Stimulated activated CD8-positive, alpha-beta memory T cell treated with anti-CD3 and anti-CD28 coated beads, Interleukin-15, amount 100 ng/mL, for 24 hours (primary cell): ENCODE data around the gene PKD2L2.
"Not testable (repeated sequence)": the region's sequence is repeated elsewhere in the genome, so short reads cannot be mapped to it uniquely, and the experiment has no call there.

ENCODE experiments used
- DNase-seq: peaks from one replicate; pipeline ENCODE4 v3.0.0-alpha.2; 2020; ENCODE audit warnings: low read depth

The PKD2L2 gene

DNA sequence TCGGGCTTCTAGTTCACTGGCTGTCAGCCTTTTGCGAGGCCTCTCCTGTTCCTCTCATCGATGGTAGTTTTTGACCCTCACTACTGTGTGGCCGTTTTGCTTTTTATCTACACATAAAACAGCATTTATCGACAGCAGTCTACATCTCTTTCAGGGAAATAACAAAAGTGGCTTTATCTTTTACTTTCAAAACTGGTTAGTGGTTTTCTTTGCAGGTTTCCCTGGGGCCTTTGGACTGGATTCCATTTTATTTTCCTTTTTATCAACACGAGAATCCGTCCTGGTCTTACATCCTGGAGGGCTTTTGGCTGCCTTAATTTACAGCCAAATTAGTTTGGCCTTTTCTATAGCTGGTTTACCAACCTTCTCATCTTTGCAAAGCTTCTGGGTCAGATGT lies 793 bp upstream of the PKD2L2 start:
- DNase-seq = no peak

DNA sequence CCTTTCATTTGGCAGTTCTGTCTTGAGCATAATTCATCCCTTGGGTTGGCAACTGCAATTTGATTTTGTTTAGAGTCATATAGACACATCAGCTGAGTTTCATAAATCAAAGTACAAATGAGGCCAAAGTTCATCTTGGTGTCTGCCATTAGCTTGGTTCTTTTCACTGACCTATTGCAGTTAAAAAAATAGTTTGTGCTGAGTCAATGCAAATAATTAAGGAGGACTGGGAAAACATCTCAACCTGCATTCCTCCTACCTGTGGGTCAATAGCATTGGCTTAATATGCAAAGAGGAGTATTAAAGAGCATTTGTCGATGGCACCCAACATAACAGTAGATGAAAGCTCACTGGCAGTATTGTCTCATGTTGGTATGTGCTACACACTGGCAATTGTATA lies 1.6 kb downstream of the PKD2L2 start:
- DNase-seq = no peak

DNA sequence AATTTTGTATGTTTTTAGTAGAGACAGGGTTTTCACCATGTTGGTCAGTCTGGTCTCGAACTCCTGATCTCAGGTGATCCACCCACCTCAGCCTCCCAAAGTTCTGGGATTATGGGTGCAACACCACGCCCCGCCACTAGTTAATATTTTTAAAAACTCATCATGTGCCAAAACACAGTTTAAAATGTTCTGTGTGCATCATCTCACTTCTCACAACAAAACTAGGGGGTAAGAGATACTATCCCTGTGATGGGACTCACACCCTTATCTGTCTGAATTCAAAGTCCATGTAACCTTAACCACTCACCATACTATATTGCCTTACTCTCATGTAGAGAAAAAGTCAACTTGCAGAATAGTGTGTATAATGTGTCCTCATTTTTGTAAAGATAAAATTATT lies 2.6 kb downstream of the PKD2L2 start:
- no peak for DNase-seq

DNA sequence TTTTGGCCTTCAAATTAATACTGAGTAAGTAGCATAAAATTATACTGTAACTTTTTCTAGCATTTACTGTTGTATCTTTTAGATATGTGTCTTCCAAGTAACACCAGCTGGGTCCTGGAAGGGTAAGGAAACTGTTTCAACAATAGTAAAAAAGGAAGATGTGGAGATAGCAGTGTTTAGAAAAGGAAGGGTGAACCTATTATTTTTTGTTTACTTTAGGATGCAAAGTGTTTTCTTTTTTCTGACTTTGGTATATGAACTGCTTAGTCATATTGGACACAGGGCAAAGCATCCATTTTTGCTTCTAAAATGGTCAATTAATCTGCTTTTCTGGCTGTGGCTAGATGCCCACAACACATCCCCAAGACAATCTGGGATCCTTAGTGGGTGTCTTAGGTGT lies 5.3 kb downstream of the PKD2L2 start:
- no peak for DNase-seq

DNA sequence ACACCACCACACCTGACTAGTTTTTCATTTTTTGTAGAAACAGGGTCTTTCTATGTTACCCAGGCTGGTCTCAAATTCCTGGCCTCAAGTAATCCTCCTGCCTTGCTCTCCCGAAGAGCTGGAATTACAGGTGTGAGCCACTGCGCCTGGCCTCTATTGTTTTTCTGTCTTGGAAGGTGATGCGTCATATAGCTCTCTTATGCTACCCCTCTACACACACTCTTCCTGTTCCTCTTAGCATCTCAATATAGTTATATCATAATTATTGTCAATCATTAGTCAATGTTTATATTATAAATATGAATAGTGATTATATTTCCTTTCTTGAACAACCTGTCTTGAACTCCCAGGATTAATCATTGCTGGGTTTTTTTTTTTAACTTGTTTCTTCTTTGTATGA lies 7.3 kb downstream of the PKD2L2 start:
- DNase-seq = no peak

DNA sequence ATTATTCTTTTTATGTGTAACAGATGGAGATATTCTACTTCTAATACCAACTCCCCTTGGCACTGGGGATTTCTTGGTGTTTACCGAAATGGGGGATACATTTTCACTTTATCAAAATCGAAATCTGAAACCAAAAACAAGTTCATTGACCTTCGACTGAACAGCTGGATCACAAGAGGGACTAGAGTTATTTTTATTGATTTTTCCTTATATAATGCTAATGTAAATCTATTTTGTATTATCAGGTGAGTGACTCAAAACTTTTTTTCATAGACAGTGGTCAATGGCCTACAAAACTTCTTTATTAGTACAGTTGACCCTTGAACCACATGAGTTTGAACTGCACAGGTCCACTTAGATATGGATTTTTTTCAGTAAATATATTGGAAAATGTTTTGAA lies 10.2 kb downstream of the PKD2L2 start:
- DNase-seq = no peak

DNA sequence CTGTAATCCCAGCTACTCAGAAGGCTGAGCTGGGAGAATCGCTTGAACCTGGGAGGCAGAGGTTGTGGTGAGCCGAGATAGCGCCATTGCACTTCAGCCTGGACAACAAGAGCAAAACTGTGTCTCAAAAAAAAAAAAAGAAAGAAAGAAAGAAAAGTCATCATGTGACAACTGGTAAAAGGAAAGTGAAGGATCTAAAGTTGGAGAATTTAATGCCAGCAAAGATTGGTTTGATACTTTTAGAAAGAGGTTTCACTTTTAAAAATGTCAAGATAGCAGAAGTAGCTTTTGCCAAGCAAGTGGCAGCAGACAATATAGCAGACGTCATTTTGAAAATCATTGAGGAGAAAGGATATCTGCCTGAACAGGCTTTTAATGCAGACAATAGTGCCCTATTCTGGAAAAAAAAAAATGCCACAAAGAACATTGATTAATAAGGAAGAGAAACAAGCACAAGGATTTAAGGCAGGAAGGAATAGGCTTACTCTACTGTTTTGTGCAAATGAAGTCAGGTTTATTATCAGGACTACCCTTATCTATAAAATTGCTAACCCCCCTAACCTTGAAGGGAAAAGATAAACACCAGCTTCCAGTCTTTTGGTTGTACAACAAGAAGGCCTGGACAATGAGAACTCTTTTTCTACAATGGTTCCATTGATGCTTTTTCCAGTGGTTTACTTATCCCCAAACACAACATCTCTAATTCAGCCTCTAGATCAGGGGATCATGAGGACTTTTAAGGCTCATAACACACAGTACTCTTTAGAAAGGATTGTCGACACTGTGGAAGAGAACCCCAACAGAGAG lies 12.0 kb downstream of the PKD2L2 start:
- DNase-seq = no peak

DNA sequence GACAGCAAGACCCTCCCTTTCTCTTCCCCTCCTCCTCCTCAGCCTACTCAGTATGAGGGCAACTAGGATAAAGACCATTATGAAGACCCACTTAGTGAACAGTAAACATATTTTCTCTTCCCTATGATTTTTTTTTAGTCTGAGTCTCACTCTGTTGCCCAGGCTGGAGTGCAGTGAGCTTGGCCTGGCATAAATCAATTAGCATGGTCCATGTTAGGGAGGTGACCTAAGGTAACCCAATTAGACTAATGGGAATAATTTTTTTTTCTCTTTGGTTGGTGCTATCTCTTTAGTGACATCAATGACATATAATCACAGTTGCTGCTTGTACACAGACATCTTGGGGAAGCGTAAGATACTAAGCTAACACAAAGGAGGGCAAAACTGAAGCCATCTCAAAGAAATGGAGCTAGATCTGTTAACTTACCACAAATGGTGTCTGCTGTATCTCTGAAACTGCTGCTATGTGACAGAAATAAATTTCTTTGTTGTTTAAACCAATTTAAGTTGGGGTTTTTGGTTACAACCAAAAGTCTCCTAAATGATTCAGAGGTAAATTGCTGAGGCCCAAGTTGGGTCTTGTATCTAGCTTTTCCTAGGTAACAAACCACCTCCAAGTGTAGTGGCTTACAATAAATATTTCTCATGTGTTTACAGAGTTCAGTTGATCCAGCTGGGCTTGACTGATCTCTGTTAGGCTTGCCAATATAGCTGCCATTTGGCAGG lies 13.3 kb downstream of the PKD2L2 start:
- no peak for DNase-seq

DNA sequence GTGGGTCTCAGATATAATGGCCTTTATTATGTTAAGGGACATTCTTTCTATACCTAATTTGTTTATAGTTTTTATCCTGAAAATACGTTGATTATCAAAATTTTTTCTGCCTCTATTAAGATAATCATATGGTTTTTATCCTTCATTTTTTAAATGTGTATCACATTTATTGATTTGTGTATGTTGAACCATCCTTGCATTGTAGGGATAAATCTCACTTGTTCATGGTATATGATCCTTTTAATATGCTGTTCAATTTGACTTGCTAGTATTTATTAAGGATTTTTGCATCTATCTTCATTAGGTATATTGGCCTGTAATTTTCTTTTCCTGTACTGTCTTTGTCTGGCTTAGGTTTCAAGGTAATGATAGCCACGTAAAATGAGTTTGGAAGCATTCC lies 25.5 kb downstream of the PKD2L2 start:
- no peak for DNase-seq

DNA sequence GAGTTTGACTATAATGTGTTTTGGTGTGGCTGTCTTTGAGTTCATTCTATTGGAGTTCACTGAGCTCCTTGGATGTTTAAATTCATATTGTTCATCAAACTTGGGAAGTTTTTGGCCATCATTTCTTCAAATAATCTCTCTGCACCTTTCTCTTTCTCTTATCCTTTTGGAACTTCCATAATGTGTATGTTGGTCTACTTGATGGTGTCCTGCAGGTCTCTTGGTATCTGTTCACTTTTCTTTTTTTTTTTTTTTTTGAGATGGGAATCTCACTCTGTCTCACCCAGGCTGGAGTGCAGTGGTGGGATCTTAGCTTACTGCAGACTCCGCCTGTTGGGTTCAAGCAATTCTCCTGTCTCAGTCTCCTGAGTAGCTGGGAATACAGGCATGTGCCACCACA lies 27.7 kb downstream of the PKD2L2 start:
- no peak for DNase-seq

DNA sequence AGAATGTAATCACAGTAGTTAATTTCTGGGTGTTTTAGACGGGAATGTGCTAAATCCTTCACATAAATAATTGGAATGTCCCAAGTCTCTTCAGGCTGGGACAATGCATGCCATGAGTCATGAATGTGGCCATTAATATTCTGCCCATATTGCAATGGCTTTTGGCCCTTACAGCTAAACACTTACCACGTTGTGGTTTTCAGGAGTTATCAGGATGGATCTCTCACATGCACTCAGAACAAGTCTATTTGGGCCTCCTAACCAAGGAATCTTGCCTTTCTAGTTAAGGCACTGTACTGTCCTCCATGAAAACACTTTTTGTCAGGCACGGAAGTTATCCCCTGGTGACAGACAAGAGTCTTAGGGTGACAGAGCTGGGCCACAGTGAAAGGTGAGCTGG lies 32.7 kb downstream of the PKD2L2 start:
- no peak for DNase-seq

DNA sequence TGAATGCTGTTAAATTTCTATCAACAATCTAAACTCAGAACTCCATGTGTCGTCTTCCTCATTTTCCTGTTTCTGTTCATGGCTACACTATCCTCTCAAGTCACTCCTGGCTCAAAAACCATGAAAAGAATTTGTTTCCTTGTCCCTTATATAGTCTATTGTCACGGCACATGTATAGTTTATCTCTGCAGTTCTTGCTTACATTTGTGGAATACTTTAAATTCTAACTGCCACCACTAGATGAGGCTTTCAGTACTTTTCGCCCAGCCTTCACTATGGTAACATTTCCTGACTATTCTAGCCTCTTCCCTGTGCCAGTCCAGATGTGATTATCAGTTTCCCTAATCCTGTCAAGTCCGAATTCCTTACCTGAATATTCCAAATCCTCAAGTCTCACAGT lies 34.6 kb downstream of the PKD2L2 start:
- DNase-seq = no peak

DNA sequence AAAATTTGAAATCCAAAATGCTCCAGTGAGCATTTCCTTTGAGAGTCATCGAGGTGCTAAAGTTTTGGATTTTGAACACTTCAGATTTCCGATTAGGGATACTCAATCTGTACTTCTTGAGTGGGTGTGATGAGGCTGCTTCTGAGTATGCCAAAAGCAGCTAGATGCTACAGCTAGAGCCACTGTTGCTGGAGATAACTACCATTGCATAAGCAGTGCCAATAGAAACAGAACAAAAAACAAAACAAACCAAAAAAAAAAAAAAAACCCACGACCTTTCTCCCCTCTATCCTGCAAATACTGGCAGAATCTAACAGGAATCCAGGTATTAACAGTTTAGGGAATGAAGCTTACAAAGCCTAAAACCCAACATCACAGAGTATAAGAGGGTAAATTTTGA lies 43.5 kb downstream of the PKD2L2 start:
- no peak for DNase-seq

DNA sequence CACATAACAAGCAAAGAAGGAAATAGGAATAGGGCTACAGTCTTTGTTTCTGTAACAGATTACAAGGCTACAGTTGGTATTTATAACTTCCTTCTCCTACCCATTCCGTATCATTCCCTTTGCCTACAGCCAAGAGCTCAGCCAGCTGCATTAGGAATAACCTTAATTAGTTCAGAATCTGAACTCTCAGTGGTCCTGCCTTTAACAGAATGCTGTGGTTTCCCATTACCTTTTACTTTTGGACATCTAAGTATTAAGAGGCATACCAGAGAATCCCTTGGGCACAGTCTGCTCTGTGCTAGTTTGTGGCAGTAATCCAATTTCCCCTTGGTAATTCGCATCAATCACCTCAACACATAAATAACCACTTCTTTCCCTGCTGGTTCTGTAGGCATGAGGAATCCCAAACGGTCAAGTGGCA lies 44.2 kb downstream of the PKD2L2 start:
- DNase-seq = no peak

DNA sequence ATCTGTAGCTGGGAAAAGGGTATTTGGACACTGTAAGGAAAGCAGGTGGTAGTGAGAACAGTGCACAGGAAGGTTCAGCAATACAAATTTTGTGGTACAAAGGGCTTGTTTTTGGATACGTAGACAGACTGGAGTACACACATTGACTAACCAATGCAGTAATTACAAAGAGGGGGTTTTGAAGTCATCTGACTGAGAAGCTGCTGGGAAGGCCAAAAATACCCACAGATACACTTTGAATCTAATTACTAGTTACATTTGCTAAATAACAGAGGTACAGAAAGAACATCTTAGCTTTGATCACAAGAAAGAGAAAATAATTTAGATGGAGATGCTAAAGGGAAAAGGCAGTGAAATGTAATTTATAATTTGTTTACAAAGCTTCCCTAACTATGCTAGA lies 45.9 kb downstream of the PKD2L2 start:
- no peak for DNase-seq

DNA sequence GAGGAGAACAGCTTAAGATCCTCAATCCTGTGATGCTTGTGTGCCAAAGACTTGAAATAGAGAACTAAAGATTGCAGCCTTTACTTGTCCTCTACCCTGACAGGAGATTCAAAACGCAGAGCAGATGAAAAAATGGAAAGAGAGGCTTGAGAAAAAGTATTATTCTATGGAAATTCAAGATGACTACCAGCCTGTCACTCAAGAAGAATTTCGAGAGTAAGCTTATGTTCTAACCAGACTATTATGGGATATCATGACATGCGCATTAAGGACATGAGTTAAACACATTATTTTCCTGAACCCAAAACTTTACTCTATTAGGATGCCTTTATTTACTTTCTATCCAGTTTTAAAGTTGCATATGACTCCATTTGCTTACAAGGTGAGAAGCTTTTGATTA lies 46.4 kb downstream of the PKD2L2 start:
- DNase-seq = no peak

DNA sequence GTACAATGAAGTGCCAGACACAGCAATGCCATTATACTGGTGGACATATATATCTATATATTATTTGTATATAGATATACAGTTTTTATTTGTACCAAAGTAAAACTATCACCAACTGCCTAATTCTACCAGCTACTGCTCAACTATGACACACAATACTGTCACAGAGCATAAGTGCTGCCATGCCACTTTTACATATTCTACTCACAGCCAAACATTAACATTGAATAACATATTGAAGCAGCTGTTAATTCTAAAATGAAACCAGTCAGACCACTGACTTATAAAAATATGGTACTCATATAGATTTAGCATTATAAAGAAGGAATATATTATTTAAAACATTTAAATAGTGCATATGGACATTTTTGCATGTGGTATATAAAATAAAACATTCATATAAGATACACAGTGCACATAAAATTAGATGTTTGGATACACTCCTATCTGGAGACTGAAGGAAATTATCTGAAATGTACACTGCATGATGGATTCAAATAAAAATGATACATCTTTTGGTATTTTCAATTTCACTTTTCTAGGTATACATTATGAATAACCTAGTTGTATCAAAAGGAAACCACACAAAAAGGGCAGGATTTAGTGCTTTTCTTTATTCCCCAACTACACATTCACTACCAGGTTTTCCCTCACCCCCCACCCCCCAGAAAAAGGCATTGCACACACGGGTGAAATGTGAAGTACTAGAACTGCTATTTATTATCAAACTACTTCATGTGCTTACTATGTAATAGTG lies 48.9 kb downstream of the PKD2L2 start:
- no peak for DNase-seq

DNA sequence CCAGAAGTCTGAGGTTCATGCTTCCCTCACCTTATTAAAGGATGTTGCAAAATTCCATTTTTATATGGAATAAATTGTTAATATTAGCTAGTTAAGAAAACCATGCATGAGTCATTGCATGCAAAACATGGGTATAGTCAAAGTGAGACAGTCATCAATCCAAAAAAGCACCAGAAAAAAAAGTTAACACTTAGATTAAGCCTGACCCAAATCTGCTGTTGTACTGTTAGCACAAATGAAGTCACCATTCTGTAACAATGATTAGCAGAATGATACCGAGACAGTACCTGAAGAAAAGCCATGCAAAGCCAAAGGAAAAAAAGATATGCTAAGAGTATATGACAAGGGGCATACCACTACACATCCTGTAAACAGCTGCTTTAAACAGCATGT lies 49.5 kb downstream of the PKD2L2 start:
- no peak for DNase-seq

DNA sequence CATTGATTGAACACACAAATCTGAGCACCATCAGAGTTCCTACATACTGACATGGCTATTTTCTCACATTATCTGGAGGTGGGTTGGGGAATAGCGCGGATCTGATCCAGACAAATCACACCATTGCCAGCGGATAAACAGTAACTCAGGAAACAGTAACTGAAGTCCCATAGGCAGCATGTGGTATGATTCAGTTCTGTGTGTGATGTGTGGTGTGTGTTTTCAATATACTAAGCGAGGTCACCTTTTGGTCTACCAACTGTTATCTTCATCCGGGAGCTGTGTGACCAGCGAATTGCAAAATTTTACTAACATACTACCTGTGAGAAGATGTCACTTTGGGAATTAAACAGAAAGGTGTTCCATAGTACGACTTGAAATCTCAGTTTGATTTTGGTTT lies 50.1 kb downstream of the PKD2L2 start:
- DNase-seq = no peak

DNA sequence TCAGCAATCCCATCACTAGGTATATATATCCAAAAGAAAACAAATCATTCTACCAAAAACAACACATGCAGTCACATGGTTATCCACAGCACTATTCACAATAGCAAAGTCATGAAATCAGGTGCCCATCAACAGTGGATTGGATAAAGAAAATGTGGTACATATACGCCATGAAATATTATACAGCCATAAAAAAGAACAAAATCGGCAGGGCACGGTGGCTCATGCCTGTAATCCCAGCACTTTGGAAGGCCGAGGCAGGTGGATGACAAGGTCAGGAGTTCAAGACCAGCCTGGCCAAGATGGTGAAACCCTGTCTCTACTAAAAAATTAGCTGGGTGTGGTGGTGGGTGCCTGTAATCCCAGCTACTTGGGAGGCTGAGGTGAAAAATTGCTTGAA lies 55.0 kb downstream of the PKD2L2 start:
- DNase-seq = not testable (repeated sequence)

DNA sequence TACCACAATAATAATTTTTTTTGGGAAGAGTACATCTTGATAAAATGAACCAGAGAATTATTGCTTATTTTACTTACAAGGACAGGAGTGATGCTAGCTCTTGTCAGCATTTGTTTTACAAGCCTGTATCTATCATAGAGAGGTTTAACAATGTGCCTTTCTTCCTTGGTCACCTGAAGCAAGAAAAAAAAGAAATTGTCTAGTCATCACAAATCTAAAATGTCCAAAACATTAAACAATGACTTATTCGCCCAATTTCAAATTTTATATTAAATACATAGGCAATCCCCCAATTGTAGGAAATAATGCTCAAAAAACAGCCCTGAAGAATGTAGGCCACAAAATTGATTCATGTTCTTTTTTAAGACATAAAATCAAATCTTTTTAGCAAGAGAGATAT lies 56.6 kb downstream of the PKD2L2 start:
- DNase-seq = no peak

DNA sequence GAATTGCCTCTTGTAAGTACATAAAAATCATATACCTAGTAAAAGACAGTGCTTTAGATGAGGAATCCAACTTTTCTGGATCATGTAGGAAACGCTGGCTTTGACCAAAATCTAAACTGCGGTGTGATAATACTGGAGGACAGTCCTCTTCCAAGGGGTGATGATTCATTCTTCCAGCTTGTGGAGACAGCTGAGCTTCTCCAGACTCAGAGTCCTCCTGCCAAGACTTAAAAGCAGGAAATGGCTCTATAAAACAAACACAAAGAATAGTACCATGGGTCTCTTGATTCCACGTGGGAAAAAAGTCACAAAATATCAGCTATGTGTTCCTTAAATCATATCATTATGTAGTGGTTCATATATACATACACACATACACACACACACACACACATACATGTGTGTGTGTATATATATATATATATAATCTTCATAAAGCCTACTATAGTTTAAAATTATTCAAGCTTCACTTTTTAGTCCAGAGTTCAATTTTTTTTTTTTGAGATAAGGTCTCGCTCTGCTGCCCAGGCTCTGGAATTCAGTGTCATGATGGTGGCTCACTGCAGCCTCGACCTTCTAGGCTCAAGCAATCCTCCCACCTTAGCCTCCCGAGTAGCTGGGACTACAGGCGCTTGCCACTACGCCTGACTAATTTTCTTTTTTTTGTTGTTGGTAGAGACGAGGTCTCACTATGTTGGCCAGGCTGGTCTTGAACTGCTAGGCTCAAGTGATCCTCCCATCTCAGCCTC lies 65.0 kb downstream of the PKD2L2 start:
- no peak for DNase-seq
